ENCODE data around the gene ECSIT.
A peak's percentile ranks its signal among the peaks of the same experiment; 100 is the strongest.
"Not testable (repeated sequence)": the region's sequence is repeated elsewhere in the genome, so short reads cannot be mapped to it uniquely, and the experiment has no call there.

Gene ECSIT, protein sequence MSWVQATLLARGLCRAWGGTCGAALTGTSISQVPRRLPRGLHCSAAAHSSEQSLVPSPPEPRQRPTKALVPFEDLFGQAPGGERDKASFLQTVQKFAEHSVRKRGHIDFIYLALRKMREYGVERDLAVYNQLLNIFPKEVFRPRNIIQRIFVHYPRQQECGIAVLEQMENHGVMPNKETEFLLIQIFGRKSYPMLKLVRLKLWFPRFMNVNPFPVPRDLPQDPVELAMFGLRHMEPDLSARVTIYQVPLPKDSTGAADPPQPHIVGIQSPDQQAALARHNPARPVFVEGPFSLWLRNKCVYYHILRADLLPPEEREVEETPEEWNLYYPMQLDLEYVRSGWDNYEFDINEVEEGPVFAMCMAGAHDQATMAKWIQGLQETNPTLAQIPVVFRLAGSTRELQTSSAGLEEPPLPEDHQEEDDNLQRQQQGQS

DNA sequence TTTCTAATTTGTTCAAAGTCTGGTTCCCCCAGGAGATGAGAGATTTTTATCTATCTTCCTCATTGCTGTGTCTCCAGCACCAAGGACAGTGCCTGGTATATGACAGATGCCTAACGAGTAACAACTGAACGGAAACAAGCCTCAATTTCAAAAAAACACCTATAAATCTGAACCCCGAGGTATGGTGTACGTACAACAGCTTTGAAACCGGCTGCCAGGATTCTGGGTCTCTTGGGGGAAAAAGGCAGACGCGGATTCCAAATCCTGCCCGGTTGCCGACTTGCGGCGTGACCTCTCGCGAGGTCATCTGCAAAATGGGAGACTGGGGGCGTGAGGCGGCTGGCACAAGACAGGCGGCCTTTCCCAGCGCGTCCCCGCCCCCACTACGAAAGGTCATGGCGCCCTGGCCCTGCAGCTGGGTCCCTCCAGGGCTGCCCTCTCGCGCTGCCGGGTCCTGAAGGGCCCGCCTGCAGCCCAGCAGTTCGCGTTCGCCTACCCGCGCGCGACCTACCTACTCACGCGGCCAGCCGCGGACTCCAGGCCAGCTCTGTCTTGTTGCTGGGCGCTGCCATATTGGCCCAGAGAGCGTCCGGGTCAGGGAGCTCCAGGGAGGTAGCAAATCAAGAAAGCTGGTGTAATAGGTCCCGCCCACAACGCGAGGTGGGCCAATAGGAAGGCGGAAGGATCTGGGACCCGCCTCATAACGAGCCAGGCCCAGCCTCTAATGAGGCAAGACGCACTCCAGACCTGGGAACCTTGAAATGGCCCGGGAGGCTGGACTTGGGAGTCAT, at the start of gene ECSIT:
Gene ECSIT, minus strand, starts transcription at position 584 of the 791 bp plus-strand sequence. CDS start 9,964 bp downstream, outside the sequence.
- peak within 1 kb of the TSS; percentile 67 for H3K4me3 ChIP-seq (ENCODE audit: low read depth, low read length)
- TF ChIP-seq, protein P1, sequence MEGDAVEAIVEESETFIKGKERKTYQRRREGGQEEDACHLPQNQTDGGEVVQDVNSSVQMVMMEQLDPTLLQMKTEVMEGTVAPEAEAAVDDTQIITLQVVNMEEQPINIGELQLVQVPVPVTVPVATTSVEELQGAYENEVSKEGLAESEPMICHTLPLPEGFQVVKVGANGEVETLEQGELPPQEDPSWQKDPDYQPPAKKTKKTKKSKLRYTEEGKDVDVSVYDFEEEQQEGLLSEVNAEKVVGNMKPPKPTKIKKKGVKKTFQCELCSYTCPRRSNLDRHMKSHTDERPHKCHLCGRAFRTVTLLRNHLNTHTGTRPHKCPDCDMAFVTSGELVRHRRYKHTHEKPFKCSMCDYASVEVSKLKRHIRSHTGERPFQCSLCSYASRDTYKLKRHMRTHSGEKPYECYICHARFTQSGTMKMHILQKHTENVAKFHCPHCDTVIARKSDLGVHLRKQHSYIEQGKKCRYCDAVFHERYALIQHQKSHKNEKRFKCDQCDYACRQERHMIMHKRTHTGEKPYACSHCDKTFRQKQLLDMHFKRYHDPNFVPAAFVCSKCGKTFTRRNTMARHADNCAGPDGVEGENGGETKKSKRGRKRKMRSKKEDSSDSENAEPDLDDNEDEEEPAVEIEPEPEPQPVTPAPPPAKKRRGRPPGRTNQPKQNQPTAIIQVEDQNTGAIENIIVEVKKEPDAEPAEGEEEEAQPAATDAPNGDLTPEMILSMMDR (IDR thresholded peaks at IDR 0.05; ENCODE audit: low read depth, low read length): no peak

DNA sequence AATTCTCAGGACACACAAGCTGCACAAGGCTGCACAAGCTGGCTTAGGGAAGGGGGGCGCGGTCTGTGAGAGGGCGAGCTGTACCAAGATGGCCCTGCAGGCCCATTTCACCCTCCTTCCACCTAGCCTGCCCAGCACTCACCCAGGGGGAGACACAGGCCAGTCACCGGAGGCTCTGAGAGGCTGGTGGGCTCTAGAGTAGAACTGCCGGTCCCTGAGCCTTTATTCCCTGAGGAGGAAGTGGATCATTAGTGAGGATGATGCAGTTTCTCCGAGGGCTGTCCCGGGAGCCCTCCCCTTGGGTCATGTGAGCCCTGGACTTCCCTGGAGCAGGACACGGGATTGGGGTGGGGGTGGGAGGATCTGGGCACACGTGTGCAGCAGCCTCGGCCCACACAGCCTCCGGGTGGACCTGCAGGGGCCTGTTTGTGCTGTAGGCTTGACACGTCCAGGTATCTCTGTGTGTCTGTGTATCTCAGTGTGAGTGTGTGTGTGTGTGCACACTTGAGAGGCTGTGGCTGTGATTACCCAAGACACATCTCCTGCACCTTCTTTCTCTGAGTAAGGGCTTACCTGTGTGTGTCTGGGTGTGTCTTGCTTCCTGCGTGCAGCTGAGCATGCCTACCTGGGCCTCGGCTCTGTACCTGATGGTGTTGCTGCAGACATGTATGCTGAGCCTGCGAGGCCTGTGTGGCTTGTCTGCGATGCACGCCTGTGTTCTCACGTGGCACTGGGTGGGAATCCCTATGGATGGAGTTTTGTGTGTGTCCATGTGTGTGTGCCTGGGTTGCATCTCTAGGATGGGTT, 48.7 kb upstream of the ECSIT start, which contains the start of gene ACP5:
Gene ACP5, minus strand, starts transcription at position 195 of the 807 bp plus-strand sequence. CDS start 328 bp downstream, outside the sequence.
- no peak within 1 kb of the TSS for H3K4me3 ChIP-seq (ENCODE audit: low read depth, low read length)
- TF ChIP-seq, protein P1 (IDR thresholded peaks at IDR 0.05; ENCODE audit: low read depth, low read length): no peak

- TF ChIP-seq, protein P1 (IDR thresholded peaks at IDR 0.05; ENCODE audit: low read depth, low read length): no peak
These were observed 47.3 kb upstream of the ECSIT start for GRCh38 chr19:11576227-11576626.

DNA sequence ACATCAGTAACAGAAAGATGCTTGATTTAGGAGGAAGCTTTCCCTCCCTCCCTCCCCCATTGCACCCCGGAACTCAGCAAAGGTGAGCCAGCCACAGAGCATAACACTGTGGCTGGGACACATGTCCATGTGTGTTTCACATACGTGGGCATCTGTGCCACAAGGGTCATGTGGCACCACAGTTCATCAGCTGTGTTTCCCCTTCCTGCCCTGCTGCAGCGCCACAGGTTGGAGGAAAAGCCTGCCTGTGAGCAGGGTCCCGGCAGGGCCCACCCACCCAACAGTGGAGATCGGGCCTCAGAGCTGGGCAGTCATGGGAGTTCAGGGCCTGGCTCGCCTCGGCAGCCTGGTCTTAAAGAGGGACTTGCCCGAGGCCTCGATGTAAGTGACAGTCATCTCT, 45.8 kb upstream of the ECSIT start:
- TF ChIP-seq, protein P1 (IDR thresholded peaks at IDR 0.05; ENCODE audit: low read depth, low read length): no peak
- H3K4me3 ChIP-seq (ENCODE audit: low read depth, low read length): no peak overlapping the region

More at GRCh38 chr19:11576227-11576626, 47.3 kb upstream of the ECSIT start:
- H3K4me3 ChIP-seq (ENCODE audit: low read depth, low read length): no peak overlapping the region

DNA sequence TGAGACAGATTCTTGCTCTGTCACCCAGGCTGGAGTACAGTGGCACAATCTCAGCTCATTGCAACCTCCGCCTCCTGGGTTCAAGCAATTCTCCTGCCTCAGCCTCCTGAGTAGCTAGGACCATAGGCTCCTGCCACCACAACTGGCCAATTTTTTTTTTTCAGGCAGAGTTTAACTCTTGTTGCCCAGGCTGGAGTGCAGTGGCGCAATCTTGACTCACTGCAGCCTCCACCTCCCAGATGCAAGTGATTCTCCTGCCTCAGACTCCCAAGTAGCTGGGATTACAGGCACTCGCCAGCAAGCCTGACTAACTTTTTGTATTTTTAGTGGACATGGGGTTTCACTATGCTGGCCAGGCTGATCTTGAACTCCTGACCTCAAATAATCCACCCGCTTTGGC, 44.8 kb upstream of the ECSIT start:
- not testable (repeated sequence) for H3K4me3 ChIP-seq (ENCODE audit: low read depth, low read length)

- H3K4me3 ChIP-seq (ENCODE audit: low read depth, low read length): not testable (repeated sequence)
These were observed 44.4 kb upstream of the ECSIT start for GRCh38 chr19:11573354-11573753.

- TF ChIP-seq, protein P1 (IDR thresholded peaks at IDR 0.05; ENCODE audit: low read depth, low read length): no peak
- no peak overlapping the region for H3K4me3 ChIP-seq (ENCODE audit: low read depth, low read length)
These were observed 41.1 kb upstream of the ECSIT start for GRCh38 chr19:11570039-11570462.

Data from WI38 (cell line).